ENCODE measurements around the gene CCDC148. TPM values are rescaled to one million over a fixed set of nuclear protein-coding genes. Genes with fewer than 3 reads are reported as not detected.

CCDC148 gene
- total and polyA plus RNA-seq, 2 donors (not counting 1 experiment from before 2014, with no cell fraction given) = not detected

GRCh38 chr2:158488442-158489216 lies 32.1 kb upstream of the CCDC148 start:
- H4K20me1 ChIP-seq (ENCODE audit: control insufficient read depth, insufficient read depth, low read length, poor library complexity, severe bottlenecking) = no peaks in the 10 kb centered on the region
- no CpG with 5 or more reads among the region's 2 CpGs for WGBS (ENCODE audit: insufficient coverage)
- ChIA-PET POLR2A (no interaction called here), CTCF (no interaction called here)
- DNase-seq (no peak), ATAC-seq (ENCODE audit: low read depth) (no peak)
- H3K4me3 Mint-ChIP-seq = no peak overlapping the region
- H2AFZ ChIP-seq (ENCODE audit: insufficient read depth, low read depth, low read length, poor library complexity, severe bottlenecking) = no peak overlapping the region
- H3K9me3 ChIP-seq (ENCODE audit: control extremely low read depth in 1 of 3, control insufficient read depth in 2 of 3, insufficient read depth in 1 of 3, low read length in 2 of 3) = no peaks in the 10 kb centered on the region
- intact Hi-C loops (cut with micrococcal nuclease) = no loop called here
- no peaks in the 10 kb centered on the region for H3K79me2 ChIP-seq (ENCODE audit: control insufficient read depth, insufficient read depth, low read length)
- H3K36me3 ChIP-seq (replicated peaks in 1 of 2; ENCODE audit: control extremely low read depth in 1 of 2, control insufficient read depth in 1 of 2, extremely low read depth in 1 of 2, insufficient read depth in 2 of 2, low read length in 1 of 2) = no peaks in the 10 kb centered on the region
- H3K4me1 Mint-ChIP-seq = no peaks in the 10 kb centered on the region
- H3K4me1 ChIP-seq (ENCODE audit: control insufficient read depth in 2 of 2, insufficient read depth in 2 of 2, low read length in 2 of 2) = no peaks in the 10 kb centered on the region
- no peak overlapping the region for H3K4me2 ChIP-seq (replicated peaks; ENCODE audit: low read depth, low read length, poor library complexity, severe bottlenecking)
- no peak overlapping the region for H3K4me3 ChIP-seq (ENCODE audit: control extremely low read depth in 1 of 5, extremely low read depth in 1 of 5, insufficient read depth in 1 of 5, low read depth in 2 of 5, low read length in 4 of 5)
- no peak overlapping the region for H3K27ac Mint-ChIP-seq
- no peak for TF ChIP-seq CTCF (IDR thresholded peaks at IDR 0.05)
- TF ChIP-seq EZH2 (IDR thresholded peaks at IDR 0.05; ENCODE audit: borderline replicate concordance, insufficient read depth, low read depth, low read length, poor library complexity, severe bottlenecking) = no peak
- no peaks in the 10 kb centered on the region for H3K9me3 Mint-ChIP-seq (ENCODE audit: insufficient read depth)
- no peaks in the 10 kb centered on the region for H3K27me3 ChIP-seq (replicated peaks in 1 of 4; ENCODE audit: control extremely low read depth in 1 of 4, control insufficient read depth in 3 of 4, insufficient read depth in 4 of 4, low read length in 3 of 4)
- no peaks in the 10 kb centered on the region for H3K27me3 Mint-ChIP-seq
- no peak overlapping the region for H3K27ac ChIP-seq (ENCODE audit: low read length in 2 of 2)
- H3K9ac ChIP-seq (ENCODE audit: low read length) = no peak overlapping the region

DNA sequence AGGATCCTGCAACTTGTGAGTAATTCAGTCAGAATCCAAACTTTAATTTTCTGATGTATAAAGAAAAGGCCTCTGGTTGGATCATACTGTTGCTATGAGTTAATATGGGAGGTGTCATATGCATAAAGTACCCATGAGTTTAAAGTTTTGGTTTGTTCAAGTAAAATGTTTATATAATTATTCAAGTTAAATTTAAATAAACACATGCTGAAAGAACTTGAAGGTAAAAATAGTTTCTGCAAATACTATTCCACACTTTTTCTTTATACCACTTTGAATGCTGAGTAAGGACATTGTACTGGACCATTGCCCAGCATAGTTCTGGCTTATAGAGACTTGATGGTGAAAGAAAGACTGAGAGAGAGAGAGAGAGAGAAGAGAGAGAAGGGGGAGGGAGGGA lies 30.9 kb upstream of the CCDC148 start:
- ATAC-seq (ENCODE audit: low read depth) = no peak

More for the DNA sequence above, 30.9 kb upstream of the CCDC148 start:
- no peak for DNase-seq
- Mint-ChIP-seq H3K27ac (no peak overlapping the region), H3K9me3 (ENCODE audit: insufficient read depth) (no peaks in the 10 kb centered on the region), H3K27me3 (no peaks in the 10 kb centered on the region), H3K4me1 (no peaks in the 10 kb centered on the region), H3K4me3 (no peak overlapping the region)
- Histone ChIP-seq H3K4me2 (replicated peaks; ENCODE audit: low read depth, low read length, poor library complexity, severe bottlenecking) (no peak overlapping the region), H2AFZ (ENCODE audit: insufficient read depth, low read depth, low read length, poor library complexity, severe bottlenecking) (no peak overlapping the region), H3K27me3 (replicated peaks in 1 of 4; ENCODE audit: control extremely low read depth in 1 of 4, control insufficient read depth in 3 of 4, insufficient read depth in 4 of 4, low read length in 3 of 4) (no peaks in the 10 kb centered on the region), H4K20me1 (ENCODE audit: control insufficient read depth, insufficient read depth, low read length, poor library complexity, severe bottlenecking) (no peaks in the 10 kb centered on the region), H3K9me3 (ENCODE audit: control extremely low read depth in 1 of 3, control insufficient read depth in 2 of 3, insufficient read depth in 1 of 3, low read length in 2 of 3) (no peaks in the 10 kb centered on the region), H3K9ac (ENCODE audit: low read length) (no peak overlapping the region), H3K79me2 (ENCODE audit: control insufficient read depth, insufficient read depth, low read length) (no peaks in the 10 kb centered on the region), H3K4me3 (ENCODE audit: control extremely low read depth in 1 of 5, extremely low read depth in 1 of 5, insufficient read depth in 1 of 5, low read depth in 2 of 5, low read length in 4 of 5) (no peak overlapping the region), H3K27ac (ENCODE audit: low read length in 2 of 2) (no peak overlapping the region), H3K4me1 (ENCODE audit: control insufficient read depth in 2 of 2, insufficient read depth in 2 of 2, low read length in 2 of 2) (no peaks in the 10 kb centered on the region), H3K36me3 (replicated peaks in 1 of 2; ENCODE audit: control extremely low read depth in 1 of 2, control insufficient read depth in 1 of 2, extremely low read depth in 1 of 2, insufficient read depth in 2 of 2, low read length in 1 of 2) (no peaks in the 10 kb centered on the region)
- ChIA-PET CTCF (no interaction called here), POLR2A (no interaction called here)
- TF ChIP-seq CTCF (IDR thresholded peaks at IDR 0.05) (no peak), EZH2 (IDR thresholded peaks at IDR 0.05; ENCODE audit: borderline replicate concordance, insufficient read depth, low read depth, low read length, poor library complexity, severe bottlenecking) (no peak)
- intact Hi-C loops (cut with micrococcal nuclease) = no loop called here
